Esophagus squamous epithelium (tissue), 4 donors: Measurements from ENCODE around the gene PTPRS.

Source experiments
- CTCF ChIP-seq, 6 experiments: fragments of 450-650 bp in 4 of 6; fragments of 200-600 bp in 2 of 6; sonication (generic) in 2 of 6; IDR thresholded peaks; one replicate each; pipeline ENCODE4 v1.5.1; 2016 to 2019; ENCODE audit warnings: antibody characterized with exemption in 6 of 6, mild to moderate bottlenecking in 4 of 6, moderate library complexity in 4 of 6
- POLR2A ChIP-seq, 4 donors: fragments of 450-650 bp; IDR thresholded peaks; one replicate each; pipeline ENCODE4 v1.6.1; 2017; ENCODE audit warnings: antibody characterized with exemption in 4 of 4, mild to moderate bottlenecking in 4 of 4, moderate library complexity in 3 of 4

DNA sequence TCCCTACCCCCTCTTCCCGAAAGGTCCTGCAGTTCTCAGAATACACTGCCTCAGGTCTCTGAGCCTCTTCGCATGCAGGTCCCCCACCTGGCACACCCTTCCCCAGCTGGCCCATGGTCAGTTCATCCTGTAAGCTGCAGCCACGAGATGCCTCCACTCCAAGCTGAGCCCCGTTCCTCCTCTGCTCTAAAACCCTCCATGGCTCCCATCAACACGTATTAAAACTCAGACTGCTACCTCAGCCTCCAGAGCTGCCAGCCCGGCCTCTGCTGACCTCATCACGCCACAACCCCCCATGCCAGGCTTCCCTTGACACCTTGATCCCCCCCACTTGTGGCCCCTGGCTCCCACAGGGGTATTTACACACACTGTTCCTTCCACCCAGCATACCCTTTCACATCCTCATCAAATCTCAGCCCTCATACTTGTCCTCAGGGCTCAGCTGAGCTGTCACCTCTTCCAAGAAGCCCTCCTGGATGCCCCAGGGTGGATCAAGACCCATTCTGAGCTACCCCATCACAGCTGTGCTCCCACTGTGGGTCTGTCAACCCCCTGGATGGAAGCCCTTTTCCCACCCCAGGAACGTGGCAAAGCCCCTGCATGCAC, 48.9 kb downstream of the PTPRS start:
- no peak for TF ChIP-seq CTCF (IDR thresholded peaks at IDR 0.05)
- TF ChIP-seq POLR2A (IDR thresholded peaks at IDR 0.05): no peak
